ENCODE results near the gene ORM2.

Gene ORM2

DNA sequence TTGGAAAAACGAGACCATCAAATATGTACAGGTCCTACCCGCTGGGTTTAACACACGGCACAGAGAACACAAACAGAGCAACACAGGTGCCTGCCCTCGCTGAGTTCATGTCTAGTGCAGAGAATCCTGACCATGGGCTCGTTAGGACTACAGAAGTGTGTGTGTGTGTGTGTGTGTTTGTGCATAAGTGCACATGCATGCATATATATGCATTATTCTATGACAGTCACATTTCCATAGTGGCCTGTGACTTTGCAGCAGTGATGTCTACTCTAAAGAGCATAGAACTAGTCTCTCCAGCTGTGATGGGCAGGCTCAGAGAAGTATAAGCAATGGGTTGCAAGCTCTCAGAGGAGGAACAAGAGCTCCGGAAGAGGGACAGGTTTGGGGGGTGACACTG is 27.7 kb downstream of the ORM2 start:
- TF ChIP-seq, protein P1, sequence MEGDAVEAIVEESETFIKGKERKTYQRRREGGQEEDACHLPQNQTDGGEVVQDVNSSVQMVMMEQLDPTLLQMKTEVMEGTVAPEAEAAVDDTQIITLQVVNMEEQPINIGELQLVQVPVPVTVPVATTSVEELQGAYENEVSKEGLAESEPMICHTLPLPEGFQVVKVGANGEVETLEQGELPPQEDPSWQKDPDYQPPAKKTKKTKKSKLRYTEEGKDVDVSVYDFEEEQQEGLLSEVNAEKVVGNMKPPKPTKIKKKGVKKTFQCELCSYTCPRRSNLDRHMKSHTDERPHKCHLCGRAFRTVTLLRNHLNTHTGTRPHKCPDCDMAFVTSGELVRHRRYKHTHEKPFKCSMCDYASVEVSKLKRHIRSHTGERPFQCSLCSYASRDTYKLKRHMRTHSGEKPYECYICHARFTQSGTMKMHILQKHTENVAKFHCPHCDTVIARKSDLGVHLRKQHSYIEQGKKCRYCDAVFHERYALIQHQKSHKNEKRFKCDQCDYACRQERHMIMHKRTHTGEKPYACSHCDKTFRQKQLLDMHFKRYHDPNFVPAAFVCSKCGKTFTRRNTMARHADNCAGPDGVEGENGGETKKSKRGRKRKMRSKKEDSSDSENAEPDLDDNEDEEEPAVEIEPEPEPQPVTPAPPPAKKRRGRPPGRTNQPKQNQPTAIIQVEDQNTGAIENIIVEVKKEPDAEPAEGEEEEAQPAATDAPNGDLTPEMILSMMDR (IDR thresholded peaks at IDR 0.05; ENCODE audit: low read depth, low read length, missing control alignments), result no peak
- H3K4me3 ChIP-seq (replicated peaks; ENCODE audit: low read depth, low read length), result no peak overlapping the region
- no peak for DNase-seq (ENCODE audit: extremely low read depth, low read depth)

- TF ChIP-seq, protein P1 (IDR thresholded peaks at IDR 0.05; ENCODE audit: low read depth, low read length, missing control alignments), result no peak
- DNase-seq (ENCODE audit: extremely low read depth, low read depth), result no peak
- no peak overlapping the region for H3K4me3 ChIP-seq (replicated peaks; ENCODE audit: low read depth, low read length)
These were observed 28.3 kb downstream of the ORM2 start for GRCh38 chr9:114357911-114358328.

DNA sequence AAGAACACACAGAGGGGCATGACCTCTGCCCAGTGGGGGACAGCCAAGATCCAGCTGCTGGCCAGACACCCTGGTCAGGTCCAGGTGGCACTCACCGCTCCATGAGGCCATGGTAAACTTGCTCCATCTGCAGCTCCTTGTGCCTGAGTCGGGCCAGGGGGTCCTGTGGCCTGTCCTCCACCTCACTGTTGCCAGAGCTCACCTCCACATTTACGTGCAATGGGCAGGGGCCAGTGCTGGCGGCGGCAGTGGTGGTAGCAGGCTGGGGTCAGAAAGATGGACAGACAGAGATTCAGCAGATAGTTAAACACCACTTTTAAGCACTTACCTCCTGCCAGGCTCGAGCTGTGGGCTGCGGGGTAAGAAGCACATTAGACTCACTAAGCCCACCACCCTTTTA is 30.1 kb downstream of the ORM2 start:
- no peak overlapping the region for H3K4me3 ChIP-seq (replicated peaks; ENCODE audit: low read depth, low read length)
- TF ChIP-seq, protein P1 (IDR thresholded peaks at IDR 0.05; ENCODE audit: low read depth, low read length, missing control alignments), result no peak
- DNase-seq (ENCODE audit: extremely low read depth, low read depth), result no peak

DNA sequence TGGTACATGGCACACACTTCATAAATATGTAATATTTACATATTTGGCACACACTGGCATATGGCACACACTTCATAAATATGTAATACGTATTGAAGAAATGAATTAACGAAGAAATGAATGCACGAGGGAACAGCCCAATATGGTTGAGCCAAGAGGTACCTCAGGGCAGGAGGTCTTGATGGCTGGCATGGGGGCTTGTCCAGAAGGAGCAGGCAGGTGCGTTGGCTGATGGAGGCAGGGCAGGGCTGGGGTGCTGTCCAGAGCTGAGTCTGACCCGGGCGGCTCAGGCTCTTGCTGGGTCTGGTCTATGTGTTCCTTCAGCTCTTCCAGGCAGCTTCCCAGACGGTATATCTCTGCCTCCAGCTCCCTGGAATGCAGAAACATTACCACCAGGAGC is 31.9 kb downstream of the ORM2 start:
- TF ChIP-seq, protein P1 (IDR thresholded peaks at IDR 0.05; ENCODE audit: low read depth, low read length, missing control alignments), result no peak
- H3K4me3 ChIP-seq (replicated peaks; ENCODE audit: low read depth, low read length), result no peak overlapping the region
- no peak for DNase-seq (ENCODE audit: extremely low read depth, low read depth)

DNA sequence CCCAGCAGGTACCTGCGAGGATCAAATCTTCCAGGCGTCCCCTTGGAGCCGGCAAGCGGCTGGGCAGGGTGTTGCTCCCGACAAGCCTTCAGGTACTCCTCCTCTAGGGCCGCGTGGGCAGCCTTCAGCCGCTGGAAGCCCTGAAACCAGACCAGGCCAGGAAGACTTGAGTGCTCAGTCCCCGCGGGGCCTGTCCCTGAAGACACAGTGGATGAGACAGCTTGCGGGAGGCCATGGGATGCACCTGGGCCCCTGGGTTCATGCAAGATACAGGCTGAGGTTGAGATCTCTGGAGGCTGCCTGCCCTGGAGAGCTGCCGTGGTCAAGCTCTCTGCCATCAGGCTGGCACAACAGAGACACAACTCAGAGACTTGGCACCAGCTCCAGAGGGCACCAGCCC is 32.7 kb downstream of the ORM2 start:
- DNase-seq (ENCODE audit: extremely low read depth, low read depth), result no peak
- H3K4me3 ChIP-seq (replicated peaks; ENCODE audit: low read depth, low read length), result no peak overlapping the region
- TF ChIP-seq, protein P1 (IDR thresholded peaks at IDR 0.05; ENCODE audit: low read depth, low read length, missing control alignments), result no peak

GRCh38 chr9:114363424-114363823 is 33.8 kb downstream of the ORM2 start:
- no peak for DNase-seq (ENCODE audit: extremely low read depth, low read depth)
- TF ChIP-seq, protein P1 (IDR thresholded peaks at IDR 0.05; ENCODE audit: low read depth, low read length, missing control alignments), result no peak
- H3K4me3 ChIP-seq (replicated peaks; ENCODE audit: low read depth, low read length), result no peak overlapping the region

Measured in HFF-Myc (cell line).